ENCODE measurements around the gene LCA5L. TPM values are rescaled to one million over a fixed set of nuclear protein-coding genes. Genes with fewer than 3 reads are reported as not detected.

The LCA5L gene
- total and polyA plus RNA-seq, 2 donors (not counting 1 experiment from before 2014, with no cell fraction given) = 0.62 TPM; not detected in 1

DNA sequence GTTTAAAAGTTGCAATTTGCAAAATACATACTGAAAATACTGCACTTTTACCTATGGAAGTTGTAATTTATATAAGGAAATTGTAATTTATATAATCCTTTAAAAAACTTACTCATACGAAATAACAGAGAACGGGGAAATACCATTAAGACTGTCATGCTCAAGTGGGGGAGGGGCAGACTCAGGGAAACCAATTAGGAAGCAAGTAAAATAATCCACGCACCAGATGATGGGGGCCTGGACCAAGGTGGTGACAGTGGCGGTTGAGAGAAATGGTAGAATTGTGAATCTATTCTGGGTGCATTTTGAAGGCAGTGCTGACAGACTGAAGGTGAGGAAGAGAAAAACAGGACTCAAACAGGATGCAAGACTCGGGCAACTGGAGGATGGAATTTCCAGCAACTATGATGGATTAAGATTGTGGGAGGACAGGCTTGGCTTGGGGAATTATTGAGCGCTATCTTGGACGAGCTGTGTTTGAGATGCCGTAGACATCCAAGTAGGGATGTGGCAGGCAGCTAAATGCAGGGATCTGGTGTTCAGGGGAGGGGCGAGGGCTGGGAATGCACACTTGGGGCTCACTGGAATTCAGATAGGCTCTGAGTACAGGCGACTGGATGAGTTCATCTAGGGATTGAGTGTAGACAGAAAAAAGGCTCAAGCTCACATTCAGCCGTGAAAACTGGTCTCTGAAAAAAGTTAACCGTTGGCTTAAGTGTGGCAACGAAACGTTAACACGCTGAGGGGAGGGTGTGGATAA lies 977 bp downstream of the LCA5L start:
- ChIA-PET POLR2A (no interaction called here), CTCF (interaction anchor here (0.6 to 1.4 kb wide), 4 partner anchors 14 to 132 kb away, joined by 3 to 4 read pairs (median 3); no protein-coding TSS in a partner anchor)
- Histone ChIP-seq H3K4me2 (replicated peaks; ENCODE audit: low read depth, low read length, poor library complexity, severe bottlenecking) (peak overlapping the region; percentile 95), H3K4me3 (ENCODE audit: control extremely low read depth in 1 of 5, extremely low read depth in 1 of 5, insufficient read depth in 1 of 5, low read depth in 2 of 5, low read length in 4 of 5) (peak overlapping the region in 4 of 5 experiments; percentile 75 to 84 (median 82)), H3K79me2 (ENCODE audit: control insufficient read depth, insufficient read depth, low read length) (no peaks in the 10 kb centered on the region), H4K20me1 (ENCODE audit: control insufficient read depth, insufficient read depth, low read length, poor library complexity, severe bottlenecking) (no peaks in the 10 kb centered on the region), H2AFZ (ENCODE audit: insufficient read depth, low read depth, low read length, poor library complexity, severe bottlenecking) (peak overlapping the region; percentile 99), H3K4me1 (ENCODE audit: control insufficient read depth in 2 of 2, insufficient read depth in 2 of 2, low read length in 2 of 2) (peaks cover 6 to 13% of the 10 kb centered on the region in 2 donors), H3K36me3 (replicated peaks in 1 of 2; ENCODE audit: control extremely low read depth in 1 of 2, control insufficient read depth in 1 of 2, extremely low read depth in 1 of 2, insufficient read depth in 2 of 2, low read length in 1 of 2) (no peaks in the 10 kb centered on the region), H3K27ac (ENCODE audit: low read length in 2 of 2) (peak overlapping the region in 1 of 2 donors; percentile 88), H3K9ac (ENCODE audit: low read length) (peak overlapping the region; percentile 83), H3K9me3 (ENCODE audit: control extremely low read depth in 1 of 3, control insufficient read depth in 2 of 3, insufficient read depth in 1 of 3, low read length in 2 of 3) (no peaks in the 10 kb centered on the region), H3K27me3 (replicated peaks in 1 of 4; ENCODE audit: control extremely low read depth in 1 of 4, control insufficient read depth in 3 of 4, insufficient read depth in 4 of 4, low read length in 3 of 4) (peaks cover 0 to 3% (median 0%) of the 10 kb centered on the region in 4 experiments)
- DNase-seq (no peak), ATAC-seq (ENCODE audit: low read depth) (no peak)
- H3K27ac Mint-ChIP-seq = peak overlapping the region; percentile 99
- TF ChIP-seq, protein P1, sequence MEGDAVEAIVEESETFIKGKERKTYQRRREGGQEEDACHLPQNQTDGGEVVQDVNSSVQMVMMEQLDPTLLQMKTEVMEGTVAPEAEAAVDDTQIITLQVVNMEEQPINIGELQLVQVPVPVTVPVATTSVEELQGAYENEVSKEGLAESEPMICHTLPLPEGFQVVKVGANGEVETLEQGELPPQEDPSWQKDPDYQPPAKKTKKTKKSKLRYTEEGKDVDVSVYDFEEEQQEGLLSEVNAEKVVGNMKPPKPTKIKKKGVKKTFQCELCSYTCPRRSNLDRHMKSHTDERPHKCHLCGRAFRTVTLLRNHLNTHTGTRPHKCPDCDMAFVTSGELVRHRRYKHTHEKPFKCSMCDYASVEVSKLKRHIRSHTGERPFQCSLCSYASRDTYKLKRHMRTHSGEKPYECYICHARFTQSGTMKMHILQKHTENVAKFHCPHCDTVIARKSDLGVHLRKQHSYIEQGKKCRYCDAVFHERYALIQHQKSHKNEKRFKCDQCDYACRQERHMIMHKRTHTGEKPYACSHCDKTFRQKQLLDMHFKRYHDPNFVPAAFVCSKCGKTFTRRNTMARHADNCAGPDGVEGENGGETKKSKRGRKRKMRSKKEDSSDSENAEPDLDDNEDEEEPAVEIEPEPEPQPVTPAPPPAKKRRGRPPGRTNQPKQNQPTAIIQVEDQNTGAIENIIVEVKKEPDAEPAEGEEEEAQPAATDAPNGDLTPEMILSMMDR (IDR thresholded peaks at IDR 0.05) = no peak
- no peak for TF ChIP-seq EZH2 (IDR thresholded peaks at IDR 0.05; ENCODE audit: borderline replicate concordance, insufficient read depth, low read depth, low read length, poor library complexity, severe bottlenecking)
- peak overlapping the region; percentile 97 for H3K4me3 Mint-ChIP-seq
- H3K27me3 Mint-ChIP-seq = peaks cover 23% of the 10 kb centered on the region
- intact Hi-C loops (cut with micrococcal nuclease) = loop anchor here (1.0 to 2.0 kb wide), 4 partner anchors 58 to 261 kb away; partner anchors contain the start of genes HMGN1 and PSMG1
- H3K4me1 Mint-ChIP-seq = peaks cover 12% of the 10 kb centered on the region
- WGBS (ENCODE audit: insufficient coverage) = 16% methylated on average over 12 of the region's 15 CpGs
- H3K9me3 Mint-ChIP-seq (ENCODE audit: insufficient read depth) = no peaks in the 10 kb centered on the region

All from B cell (primary cell).